Measurements from ENCODE around the gene PRKCI. TPM values are rescaled to one million over a fixed set of nuclear protein-coding genes. Genes with fewer than 3 reads are reported as not detected.

The PRKCI gene
- total and polyA plus RNA-seq, 9 of the 15 experiments (the other 6 are each of a cell fraction or from before 2014, with no cell fraction given), result 10.5 to 43.2 (median 31.4) TPM

DNA sequence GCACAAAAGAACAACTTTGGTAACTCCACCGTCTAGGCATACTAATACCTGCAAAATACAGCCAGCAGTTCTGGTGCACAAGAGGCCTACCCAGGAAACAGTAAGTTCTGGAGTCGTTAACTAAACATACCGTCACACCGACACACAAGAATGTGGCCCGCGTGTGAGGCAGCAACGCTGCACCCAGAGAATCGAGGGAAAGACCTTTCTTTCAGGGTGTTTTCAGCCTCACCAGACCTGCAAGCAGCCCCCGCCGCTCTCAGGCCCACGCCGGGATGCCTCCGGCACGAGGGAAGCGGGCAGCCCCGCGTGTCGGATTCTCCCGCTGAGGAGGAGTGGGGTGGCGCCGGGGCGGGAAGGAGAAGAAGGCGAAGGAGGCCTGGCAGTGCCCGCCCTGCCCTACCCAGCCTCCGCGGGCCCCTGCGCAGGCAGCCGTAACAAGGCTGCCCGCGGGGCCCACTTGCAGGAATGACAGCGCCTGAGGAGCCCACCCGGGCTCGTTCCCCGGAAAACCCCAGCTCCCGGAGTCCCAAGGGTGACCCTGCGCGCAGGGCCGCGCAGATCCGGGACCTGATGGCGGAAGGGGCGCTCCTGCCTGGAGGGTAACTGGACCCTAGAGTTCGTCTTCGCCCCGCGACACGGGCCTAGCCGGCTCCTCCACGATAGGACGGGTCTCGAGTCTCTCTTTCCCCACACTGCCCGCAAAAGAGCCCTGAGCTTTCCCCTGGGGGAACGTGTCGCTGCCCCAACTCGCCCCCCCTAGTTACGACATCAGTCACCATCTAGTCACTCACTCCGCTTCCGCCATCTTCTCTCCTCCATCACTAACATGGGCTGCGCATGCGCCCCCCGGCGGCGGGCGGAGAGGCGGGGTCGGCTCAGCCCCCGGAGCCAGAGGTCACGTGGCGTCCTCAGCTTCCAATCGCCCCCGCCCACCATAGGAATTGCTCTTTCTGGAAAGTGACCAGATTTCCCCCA lies 41.0 kb upstream of the PRKCI start, which contains the start of gene PHC3 (continued):
- TF ChIP-seq, protein P1, sequence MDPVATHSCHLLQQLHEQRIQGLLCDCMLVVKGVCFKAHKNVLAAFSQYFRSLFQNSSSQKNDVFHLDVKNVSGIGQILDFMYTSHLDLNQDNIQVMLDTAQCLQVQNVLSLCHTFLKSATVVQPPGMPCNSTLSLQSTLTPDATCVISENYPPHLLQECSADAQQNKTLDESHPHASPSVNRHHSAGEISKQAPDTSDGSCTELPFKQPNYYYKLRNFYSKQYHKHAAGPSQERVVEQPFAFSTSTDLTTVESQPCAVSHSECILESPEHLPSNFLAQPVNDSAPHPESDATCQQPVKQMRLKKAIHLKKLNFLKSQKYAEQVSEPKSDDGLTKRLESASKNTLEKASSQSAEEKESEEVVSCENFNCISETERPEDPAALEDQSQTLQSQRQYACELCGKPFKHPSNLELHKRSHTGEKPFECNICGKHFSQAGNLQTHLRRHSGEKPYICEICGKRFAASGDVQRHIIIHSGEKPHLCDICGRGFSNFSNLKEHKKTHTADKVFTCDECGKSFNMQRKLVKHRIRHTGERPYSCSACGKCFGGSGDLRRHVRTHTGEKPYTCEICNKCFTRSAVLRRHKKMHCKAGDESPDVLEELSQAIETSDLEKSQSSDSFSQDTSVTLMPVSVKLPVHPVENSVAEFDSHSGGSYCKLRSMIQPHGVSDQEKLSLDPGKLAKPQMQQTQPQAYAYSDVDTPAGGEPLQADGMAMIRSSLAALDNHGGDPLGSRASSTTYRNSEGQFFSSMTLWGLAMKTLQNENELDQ (CRISPR knock-in tag; IDR thresholded peaks at IDR 0.05; ENCODE audit: borderline replicate concordance), result 0 out of 2 replicates have a peak, but pooled peaks have one; percentile 48
- TF ChIP-seq MXI1 (IDR thresholded peaks at IDR 0.05; ENCODE audit: low read depth, low read length) (peak; percentile 9; the same call in 1 of the 2 replicates), ZNF766 (CRISPR knock-in tag; conservative IDR thresholded peaks at IDR 0.05) (0 out of 2 replicates have a peak, but pooled peaks have one; percentile 53), HCFC1 (IDR thresholded peaks at IDR 0.05; ENCODE audit: low read depth, low read length) (no peak; the same call in 1 of the 2 replicates), CCNT2 (IDR thresholded peaks at IDR 0.05; ENCODE audit: borderline replicate concordance, extremely low read depth, insufficient read length, low read depth, low read length) (peak; percentile 26), LCOR (CRISPR knock-in tag; IDR thresholded peaks at IDR 0.05) (peak; percentile 53; the same call in 1 of the 2 replicates), CHD1 (IDR thresholded peaks at IDR 0.05; ENCODE audit: low read length) (peak; percentile 61), NUFIP1 (IDR thresholded peaks at IDR 0.05; ENCODE audit: partially characterized antibody) (no peak), SIN3A (IDR thresholded peaks at IDR 0.05; ENCODE audit: borderline replicate concordance in 2 of 2, control insufficient read depth in 1 of 2, low read depth in 2 of 2, low read length in 2 of 2) (0 out of 4 replicates have a peak, but pooled peaks of 1 of the 2 experiments have one; percentile 22), PHF20 (IDR thresholded peaks at IDR 0.05; ENCODE audit: partially characterized antibody) (peak; percentile 66), CREM (IDR thresholded peaks at IDR 0.05; ENCODE audit: low read depth) (peak; percentile 65), L3MBTL2 (IDR thresholded peaks at IDR 0.05) (peak; percentile 67), DPF2 (IDR thresholded peaks at IDR 0.05) (peak; percentile 35; the same call in 1 of the 2 replicates), MEIS2 (IDR thresholded peaks at IDR 0.05; ENCODE audit: partially characterized antibody) (peak; percentile 87), SMAD3 (CRISPR knock-in tag; conservative IDR thresholded peaks at IDR 0.05) (no peak), RAD51 (IDR thresholded peaks at IDR 0.05; ENCODE audit: borderline replicate concordance, low read depth) (peak; percentile 96), POLR2G (IDR thresholded peaks at IDR 0.05; ENCODE audit: low read depth, low read length) (peak; percentile 78), ILF3 (IDR thresholded peaks at IDR 0.05; ENCODE audit: borderline replicate concordance) (no peak), ZEB2 (IDR thresholded peaks at IDR 0.05) (no peak), TBP (optimal IDR thresholded peaks at IDR 0.05; ENCODE audit: low read depth, low read length) (peak; percentile 82)
- TF ChIP-seq, protein P2, sequence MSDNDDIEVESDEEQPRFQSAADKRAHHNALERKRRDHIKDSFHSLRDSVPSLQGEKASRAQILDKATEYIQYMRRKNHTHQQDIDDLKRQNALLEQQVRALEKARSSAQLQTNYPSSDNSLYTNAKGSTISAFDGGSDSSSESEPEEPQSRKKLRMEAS (CRISPR knock-in tag; IDR thresholded peaks at IDR 0.05), result peak; percentile 77
- TF ChIP-seq, protein P3, sequence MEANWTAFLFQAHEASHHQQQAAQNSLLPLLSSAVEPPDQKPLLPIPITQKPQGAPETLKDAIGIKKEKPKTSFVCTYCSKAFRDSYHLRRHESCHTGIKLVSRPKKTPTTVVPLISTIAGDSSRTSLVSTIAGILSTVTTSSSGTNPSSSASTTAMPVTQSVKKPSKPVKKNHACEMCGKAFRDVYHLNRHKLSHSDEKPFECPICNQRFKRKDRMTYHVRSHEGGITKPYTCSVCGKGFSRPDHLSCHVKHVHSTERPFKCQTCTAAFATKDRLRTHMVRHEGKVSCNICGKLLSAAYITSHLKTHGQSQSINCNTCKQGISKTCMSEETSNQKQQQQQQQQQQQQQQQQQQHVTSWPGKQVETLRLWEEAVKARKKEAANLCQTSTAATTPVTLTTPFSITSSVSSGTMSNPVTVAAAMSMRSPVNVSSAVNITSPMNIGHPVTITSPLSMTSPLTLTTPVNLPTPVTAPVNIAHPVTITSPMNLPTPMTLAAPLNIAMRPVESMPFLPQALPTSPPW (CRISPR knock-in tag; IDR thresholded peaks at IDR 0.05), result peak; percentile 97

All from K562 (cell line).